C4-2B (cell line): ENCODE results near the gene NXPH1.

Experiments used
- H3K27ac ChIP-seq: fragments of 450-650 bp; 2 replicates; pipeline ENCODE4 v1.5.1; 2017
- CTCF ChIP-seq: fragments of 450-650 bp; conservative IDR thresholded peaks from 2 replicates; pipeline ENCODE4 v1.5.1; 2017; ENCODE audit warnings: mild to moderate bottlenecking
- ZFX ChIP-seq: fragments of 450-650 bp; IDR thresholded peaks from 2 replicates; pipeline ENCODE4 v1.6.1; 2017

NXPH1 gene

GRCh38 chr7:8490391-8491045 lies 57.1 kb downstream of the NXPH1 start:
- no peak overlapping the region for H3K27ac ChIP-seq
- no peak for TF ChIP-seq CTCF
- TF ChIP-seq ZFX: no peak

DNA sequence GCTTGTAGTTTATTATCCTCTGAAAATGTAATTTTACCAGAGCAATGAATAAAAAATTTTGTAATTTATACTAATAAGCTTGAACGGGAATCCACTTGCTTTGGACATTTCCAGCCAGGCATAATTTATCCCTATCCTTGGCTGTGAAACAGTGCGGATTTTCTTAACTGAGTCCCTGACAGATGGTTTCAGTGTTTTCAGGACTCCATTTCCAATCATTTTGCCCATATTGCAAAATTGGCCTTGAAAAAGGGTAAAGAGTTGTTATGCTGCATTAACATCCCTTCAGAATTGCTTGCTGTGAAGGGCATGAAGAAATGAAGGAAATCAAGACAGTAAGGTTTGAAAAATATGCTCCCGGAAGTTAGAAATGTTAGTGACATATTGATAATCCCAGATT lies 57.7 kb downstream of the NXPH1 start:
- TF ChIP-seq ZFX: no peak
- TF ChIP-seq CTCF: no peak
- no peak overlapping the region for H3K27ac ChIP-seq

GRCh38 chr7:8491544-8492489 lies 58.4 kb downstream of the NXPH1 start:
- TF ChIP-seq ZFX (no peak), CTCF (no peak)
- H3K27ac ChIP-seq: no peak overlapping the region

GRCh38 chr7:8499128-8499527 lies 65.7 kb downstream of the NXPH1 start:
- no peak overlapping the region for H3K27ac ChIP-seq
- TF ChIP-seq ZFX (no peak), CTCF (no peak)

DNA sequence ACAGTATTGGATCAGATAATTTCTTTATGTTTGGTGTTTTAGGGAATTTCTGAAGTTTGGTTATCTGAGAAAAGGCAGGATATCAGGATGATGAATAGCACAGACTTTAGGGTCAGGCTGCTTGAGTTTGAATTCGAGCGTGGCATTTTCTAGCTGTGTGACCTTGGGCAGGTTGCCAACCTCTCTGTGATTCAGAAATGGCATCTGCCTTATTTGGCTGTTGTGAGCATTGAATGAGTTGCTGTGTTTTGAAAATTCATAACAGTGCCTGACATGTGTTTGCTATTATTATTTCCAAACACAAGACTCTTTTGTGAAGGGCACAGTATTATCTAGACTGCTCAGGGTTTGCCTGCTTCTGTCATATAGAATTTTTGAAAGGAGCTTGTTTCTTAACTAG lies 66.9 kb downstream of the NXPH1 start:
- H3K27ac ChIP-seq: no peak overlapping the region
- TF ChIP-seq ZFX: no peak
- no peak for TF ChIP-seq CTCF

GRCh38 chr7:8507566-8507965 lies 74.2 kb downstream of the NXPH1 start:
- H3K27ac ChIP-seq: no peak overlapping the region
- TF ChIP-seq ZFX (no peak), CTCF (no peak)

DNA sequence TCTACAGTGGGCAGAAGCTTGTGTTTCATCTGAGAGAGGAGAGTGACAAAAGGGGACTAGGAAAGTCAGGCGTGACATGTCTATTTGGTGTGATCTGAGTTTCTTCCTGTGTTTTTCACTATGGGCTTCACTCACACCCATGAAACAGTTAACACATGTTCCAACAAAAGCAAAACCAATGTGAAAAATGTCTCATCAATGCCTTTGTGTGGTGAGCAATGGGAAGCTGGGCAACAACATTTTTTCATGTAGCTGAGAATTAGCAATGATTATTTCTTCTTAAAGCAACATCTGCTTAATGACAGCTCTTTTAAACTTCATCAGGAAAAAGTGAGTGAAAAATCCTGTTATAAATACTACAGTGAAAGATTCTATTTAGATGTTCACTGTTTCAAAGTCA lies 76.2 kb downstream of the NXPH1 start:
- H3K27ac ChIP-seq: no peak overlapping the region
- TF ChIP-seq CTCF (no peak), ZFX (no peak)
